Esophagus squamous epithelium (tissue), 4 donors: ENCODE data around the gene MYH3.

Source experiments
- CTCF ChIP-seq, 6 experiments: fragments of 450-650 bp in 4 of 6; fragments of 200-600 bp in 2 of 6; sonication (generic) in 2 of 6; IDR thresholded peaks; one replicate each; pipeline ENCODE4 v1.5.1; 2016 to 2019; ENCODE audit warnings: antibody characterized with exemption in 6 of 6, mild to moderate bottlenecking in 4 of 6, moderate library complexity in 4 of 6
- POLR2A ChIP-seq, 4 donors: fragments of 450-650 bp; IDR thresholded peaks; one replicate each; pipeline ENCODE4 v1.6.1; 2017; ENCODE audit warnings: antibody characterized with exemption in 4 of 4, mild to moderate bottlenecking in 4 of 4, moderate library complexity in 3 of 4

- no peak for TF ChIP-seq CTCF (IDR thresholded peaks at IDR 0.05)
- no peak for TF ChIP-seq POLR2A (IDR thresholded peaks at IDR 0.05)
Measured at GRCh38 chr17:10600571-10600970, 56.5 kb downstream of the MYH3 start.
